SK-N-SH (cell line): ENCODE measurements around the gene EXOC6B. TPM values are rescaled to one million over a fixed set of nuclear protein-coding genes. Genes with fewer than 3 reads are reported as not detected.
A peak's percentile ranks its signal among the peaks of the same experiment; 100 is the strongest.

Experiments used
- CTCF ChIA-PET: fragments of 300-600, 350-600 bp; formaldehyde crosslinking; extraction: SDS; loops from one replicate; lab custom pipeline; 2021; lab: Yijun Ruan, JAX
- POLR2A ChIA-PET: fragments of 350-600 bp; sonication (Branson Sonifier 250); formaldehyde crosslinking; extraction: SDS; loops from one replicate; lab custom pipeline; 2020; ENCODE audit warnings: antibody characterized with exemption, inconsistent platforms; lab: Yijun Ruan, JAX
- DNase-seq: peaks from one replicate; pipeline ENCODE4 v3.0.0; 2012
- H2AFZ ChIP-seq: fragments of 200-600 bp; sonication (generic); 2 replicates; pipeline ENCODE4 v1.8.1; 2016; ENCODE audit warnings: antibody characterized with exemption, mild to moderate bottlenecking, low read depth
- H3F3A ChIP-seq: fragments of 200-600 bp; sonication (generic); replicated peaks from 2 replicates; pipeline ENCODE3; 2016; ENCODE audit warnings: antibody characterized with exemption, mild to moderate bottlenecking; ENCODE audit not compliant: insufficient read depth
- H3K27ac ChIP-seq, 2 experiments: fragments of 200-500 bp in 1 of 2; fragments of 200-600 bp in 1 of 2; sonication (Bioruptor generic) in 1 of 2; sonication (generic), shearing (Covaris generic) in 1 of 2; 2 replicates each; pipeline versions ENCODE4 v1.5.1 to v1.6.1; 2014 to 2016; ENCODE audit warnings: low read depth in 2 of 2, inconsistent platforms in 1 of 2, low read length in 1 of 2, mild to moderate bottlenecking in 1 of 2, mixed read lengths in 1 of 2
- H3K27me3 ChIP-seq: fragments of 200-600 bp; sonication (generic), shearing (Covaris generic); 2 replicates; pipeline ENCODE4 v1.6.1; 2016; ENCODE audit warnings: mixed run types; ENCODE audit not compliant: insufficient read depth
- H3K36me3 ChIP-seq, 2 experiments: fragments of 200-500 bp in 1 of 2; fragments of 200-600 bp in 1 of 2; sonication (Bioruptor generic) in 1 of 2; sonication (generic) in 1 of 2; replicated peaks in 1 of 2; 2 replicates each; pipeline versions ENCODE3 to v1.5.1; 2014 to 2016; ENCODE audit warnings: low read length in 1 of 2, mild to moderate bottlenecking in 1 of 2; ENCODE audit not compliant: insufficient read depth in 2 of 2, control insufficient read depth in 1 of 2
- H3K4me1 ChIP-seq, 2 experiments: fragments of 200-500 bp in 1 of 2; fragments of 200-600 bp in 1 of 2; sonication (Bioruptor generic) in 1 of 2; sonication (generic), shearing (Covaris generic) in 1 of 2; 2 replicates each; pipeline versions ENCODE4 v1.5.1 to v1.6.1; 2014 to 2016; ENCODE audit warnings: low read depth in 1 of 2, low read length in 1 of 2, mixed run types in 1 of 2; ENCODE audit not compliant: insufficient read depth in 2 of 2, control insufficient read depth in 1 of 2
- H3K4me2 ChIP-seq: fragments of 200-600 bp; sonication (generic), shearing (Covaris generic); 2 replicates; pipeline ENCODE4 v1.6.1; 2017; ENCODE audit warnings: mixed run types
- H3K4me3 ChIP-seq, 2 experiments: fragments of 200-500 bp in 1 of 2; fragments of 200-600 bp in 1 of 2; sonication (Bioruptor generic) in 1 of 2; sonication (generic), shearing (Covaris generic) in 1 of 2; 2 replicates each; pipeline versions ENCODE4 v1.5.1 to v1.8.1; 2014 to 2016; ENCODE audit warnings: low read depth in 2 of 2, inconsistent platforms in 1 of 2, low read length in 1 of 2, mild to moderate bottlenecking in 1 of 2, mixed read lengths in 1 of 2, moderate library complexity in 1 of 2
- H3K79me2 ChIP-seq: fragments of 200-600 bp; sonication (generic); 2 replicates; pipeline ENCODE4 v1.8.1; 2017; ENCODE audit warnings: mild to moderate bottlenecking; ENCODE audit not compliant: insufficient read depth
- H3K9ac ChIP-seq: fragments of 200-600 bp; sonication (generic); 2 replicates; pipeline ENCODE4 v1.6.1; 2017; ENCODE audit warnings: mixed run types
- H3K9me2 ChIP-seq: fragments of 200-600 bp; sonication (generic); 2 replicates; pipeline ENCODE4 v1.6.1; 2017; ENCODE audit warnings: mixed run types
- H3K9me3 ChIP-seq: fragments of 200-600 bp; sonication (generic); 2 replicates; pipeline ENCODE4 v1.6.1; 2017; ENCODE audit warnings: mixed run types, mild to moderate bottlenecking, moderate library complexity
- H4K20me1 ChIP-seq: fragments of 200-600 bp; sonication (generic); 2 replicates; pipeline ENCODE4 v1.6.1; 2017; ENCODE audit warnings: mild to moderate bottlenecking, mixed run types; ENCODE audit not compliant: insufficient read depth
- EZH2phosphoT487 ChIP-seq: fragments of 200-600 bp; sonication (generic); IDR thresholded peaks from 2 replicates; pipeline ENCODE4 v1.6.1; 2017; ENCODE audit warnings: low read depth, mixed run types, mild to moderate bottlenecking, antibody characterized with exemption, moderate library complexity, borderline replicate concordance
- GABPA ChIP-seq: IDR thresholded peaks from 2 replicates; pipeline ENCODE4 v1.4.0; 2012; ENCODE audit warnings: low read depth, mild to moderate bottlenecking
- NFIC ChIP-seq: IDR thresholded peaks from 2 replicates; pipeline ENCODE4 v1.4.0; 2012; ENCODE audit warnings: borderline replicate concordance
- PBX3 ChIP-seq: IDR thresholded peaks from 2 replicates; pipeline ENCODE4; 2012
- WGBS: methylation state at CpG from one replicate; pipeline ENCODE4 v1.1.6; 2017; ENCODE audit warnings: low lambda C conversion rate; 5-methylcytosine and 5-hydroxymethylcytosine counted together
- polyA plus RNA-seq, 3 experiments: library from polyadenylated mRNA; depleted of rRNA; stranded (reverse); fragments of >200 nt; gene quantifications; 2 replicates each; pipeline ENCODE4 v1.2.3, GENCODE V29; 2012
- TF ChIP-seq, protein P1 (sequence below): fragments of 200-600 bp; sonication (generic); IDR thresholded peaks from 2 replicates; pipeline ENCODE4 v1.6.1; 2017; ENCODE audit warnings: antibody characterized with exemption, mild to moderate bottlenecking, moderate library complexity

The EXOC6B gene
- polyA plus RNA-seq, 1 of the 3 experiments (the other 2 are of a cell fraction) = 7.4 TPM

DNA sequence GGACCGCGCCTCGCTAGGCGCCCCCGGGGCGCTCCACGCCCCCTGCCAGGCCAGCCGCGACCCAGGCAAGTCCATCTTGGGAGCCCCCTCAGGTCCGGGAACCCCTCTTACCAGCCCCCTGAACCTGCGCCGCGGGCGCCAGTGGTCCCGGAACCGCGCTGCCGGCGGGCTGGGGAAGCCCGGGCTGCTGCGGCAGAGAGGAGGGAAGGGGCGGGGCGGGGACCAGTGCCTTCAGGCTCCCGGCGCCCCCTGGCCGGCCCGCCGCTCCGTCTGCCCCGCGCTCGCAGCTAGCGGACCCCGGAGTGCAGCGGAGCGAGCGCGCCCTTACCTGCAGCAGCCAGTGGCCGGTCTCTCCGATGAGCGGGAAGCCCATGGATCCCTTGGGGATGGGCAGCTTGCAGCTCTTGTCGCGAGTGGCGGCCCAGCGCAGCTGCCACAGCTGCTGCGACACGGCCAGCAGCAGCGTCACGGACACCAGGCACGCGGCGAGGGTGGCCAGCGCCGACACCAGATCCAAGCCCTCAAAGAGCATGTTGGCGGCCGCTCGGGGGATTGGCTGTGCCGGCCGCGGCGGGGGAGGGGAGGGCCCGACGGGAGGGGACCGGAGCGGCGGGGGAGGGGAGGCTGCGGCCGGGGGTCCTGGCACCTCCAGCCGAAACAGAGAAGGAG, 678.4 kb downstream of the EXOC6B start, which contains the start of gene CYP26B1:
Gene CYP26B1 (minus strand): TSS at position 560 of the 669 bp plus-strand sequence. CDS start 28 bp downstream, at position 532.
- H3K36me3 ChIP-seq = no peaks in the 10 kb centered on the region
- H3K4me3 ChIP-seq = peak within 1 kb of the TSS; percentile 43 to 55
- H3K9me3 ChIP-seq = no peaks in the 10 kb centered on the region
- no peaks in the 10 kb centered on the region for H3K79me2 ChIP-seq
- ChIA-PET CTCF (interaction anchor here (0.9 to 7.3 kb wide), 7 partner anchors 8 to 601 kb away, joined by 3 to 167 read pairs (median 41); no protein-coding TSS in a partner anchor), POLR2A (no interaction called here)
- H2AFZ ChIP-seq = no peak within 1 kb of the TSS
- peaks cover 56% of the 10 kb centered on the region for H3K27me3 ChIP-seq
- peak; percentile 66 for DNase-seq
- no peaks in the 10 kb centered on the region for H3F3A ChIP-seq
- TF ChIP-seq GABPA (no peak), EZH2phosphoT487 (no peak; the same call in 1 of the 2 replicates)
- 4% methylated on average over 36 of the region's 69 CpGs for WGBS
- no peak within 1 kb of the TSS for H3K27ac ChIP-seq
- no peak within 1 kb of the TSS for H3K9ac ChIP-seq
- H3K4me2 ChIP-seq = peak within 1 kb of the TSS; percentile 86
- H3K9me2 ChIP-seq = no peaks in the 10 kb centered on the region
- H3K4me1 ChIP-seq = peaks cover 5 to 34% of the 10 kb centered on the region in 2 experiments; a peak in 2 of 4 replicates
- H4K20me1 ChIP-seq = no peaks in the 10 kb centered on the region

DNA sequence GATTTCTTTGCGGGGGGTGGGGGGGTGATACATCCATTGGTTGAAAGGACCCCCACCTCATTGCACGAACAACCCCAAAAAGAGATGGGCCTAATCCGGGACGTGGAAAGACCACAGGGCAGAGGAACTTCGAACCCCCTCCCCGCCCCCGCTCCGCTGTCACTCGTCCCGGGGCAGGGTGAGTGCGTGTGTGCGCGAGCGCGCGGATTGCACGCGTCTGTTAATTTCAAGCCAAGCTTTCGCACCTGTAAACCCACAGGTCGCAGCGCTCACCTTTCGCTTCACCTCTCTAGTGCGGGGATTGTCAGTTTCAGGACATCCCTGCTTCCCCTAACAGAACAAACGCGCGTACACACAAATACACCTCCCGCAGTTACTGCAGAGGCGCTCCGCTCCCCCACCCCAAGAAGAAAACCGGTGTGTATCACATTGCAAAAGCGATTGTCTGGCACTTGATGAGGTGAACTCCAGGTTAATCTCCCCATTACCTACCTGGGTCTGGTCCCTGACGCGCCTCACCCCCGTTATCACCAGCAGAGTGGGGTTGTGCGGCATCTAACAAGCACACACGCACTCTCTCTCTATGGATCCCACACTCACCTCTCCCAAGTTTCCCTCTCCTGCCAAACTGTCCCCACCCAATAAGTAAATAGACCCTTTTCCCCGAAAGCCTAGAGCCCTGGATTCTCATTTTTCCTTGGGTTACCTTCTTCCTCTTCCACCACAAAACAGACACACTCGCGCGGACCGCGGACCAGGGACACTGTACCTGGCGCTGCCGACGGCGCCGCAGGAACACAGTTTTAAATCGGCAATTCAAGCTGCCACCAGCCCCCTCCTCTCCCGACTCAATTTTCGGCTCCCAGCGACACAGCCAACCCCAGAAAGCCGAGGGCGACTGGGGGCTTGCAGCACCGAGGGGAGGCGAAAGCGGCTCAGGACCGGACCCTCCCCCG, 679.2 kb downstream of the EXOC6B start:
- peak; percentile 39 for DNase-seq
- H3K4me2 ChIP-seq = peak overlapping the region; percentile 69
- no peak overlapping the region for H3K27ac ChIP-seq
- peaks cover 5 to 34% of the 10 kb centered on the region in 2 experiments; a peak in 2 of 4 replicates for H3K4me1 ChIP-seq
- H3F3A ChIP-seq = no peaks in the 10 kb centered on the region
- H3K36me3 ChIP-seq = no peaks in the 10 kb centered on the region
- no peak overlapping the region for H3K9ac ChIP-seq
- no peak overlapping the region for H2AFZ ChIP-seq
- H4K20me1 ChIP-seq = no peaks in the 10 kb centered on the region
- WGBS = 14% methylated on average over 48 of the region's 58 CpGs
- no peaks in the 10 kb centered on the region for H3K9me3 ChIP-seq
- TF ChIP-seq PBX3 (no peak), NFIC (no peak), EZH2phosphoT487 (peak; percentile 86)
- TF ChIP-seq, protein P1, sequence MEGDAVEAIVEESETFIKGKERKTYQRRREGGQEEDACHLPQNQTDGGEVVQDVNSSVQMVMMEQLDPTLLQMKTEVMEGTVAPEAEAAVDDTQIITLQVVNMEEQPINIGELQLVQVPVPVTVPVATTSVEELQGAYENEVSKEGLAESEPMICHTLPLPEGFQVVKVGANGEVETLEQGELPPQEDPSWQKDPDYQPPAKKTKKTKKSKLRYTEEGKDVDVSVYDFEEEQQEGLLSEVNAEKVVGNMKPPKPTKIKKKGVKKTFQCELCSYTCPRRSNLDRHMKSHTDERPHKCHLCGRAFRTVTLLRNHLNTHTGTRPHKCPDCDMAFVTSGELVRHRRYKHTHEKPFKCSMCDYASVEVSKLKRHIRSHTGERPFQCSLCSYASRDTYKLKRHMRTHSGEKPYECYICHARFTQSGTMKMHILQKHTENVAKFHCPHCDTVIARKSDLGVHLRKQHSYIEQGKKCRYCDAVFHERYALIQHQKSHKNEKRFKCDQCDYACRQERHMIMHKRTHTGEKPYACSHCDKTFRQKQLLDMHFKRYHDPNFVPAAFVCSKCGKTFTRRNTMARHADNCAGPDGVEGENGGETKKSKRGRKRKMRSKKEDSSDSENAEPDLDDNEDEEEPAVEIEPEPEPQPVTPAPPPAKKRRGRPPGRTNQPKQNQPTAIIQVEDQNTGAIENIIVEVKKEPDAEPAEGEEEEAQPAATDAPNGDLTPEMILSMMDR = no peak
- H3K79me2 ChIP-seq = no peaks in the 10 kb centered on the region
- no peaks in the 10 kb centered on the region for H3K9me2 ChIP-seq
- ChIA-PET POLR2A (no interaction called here), CTCF (interaction anchor here (0.9 to 7.3 kb wide), 5 partner anchors 7 to 600 kb away, joined by 3 to 167 read pairs (median 58); no protein-coding TSS in a partner anchor)
- no peak overlapping the region; a peak in 1 of 4 replicates for H3K4me3 ChIP-seq
- peaks cover 56% of the 10 kb centered on the region for H3K27me3 ChIP-seq
